Measurements from ENCODE around the gene NR6A1.

The NR6A1 gene

DNA sequence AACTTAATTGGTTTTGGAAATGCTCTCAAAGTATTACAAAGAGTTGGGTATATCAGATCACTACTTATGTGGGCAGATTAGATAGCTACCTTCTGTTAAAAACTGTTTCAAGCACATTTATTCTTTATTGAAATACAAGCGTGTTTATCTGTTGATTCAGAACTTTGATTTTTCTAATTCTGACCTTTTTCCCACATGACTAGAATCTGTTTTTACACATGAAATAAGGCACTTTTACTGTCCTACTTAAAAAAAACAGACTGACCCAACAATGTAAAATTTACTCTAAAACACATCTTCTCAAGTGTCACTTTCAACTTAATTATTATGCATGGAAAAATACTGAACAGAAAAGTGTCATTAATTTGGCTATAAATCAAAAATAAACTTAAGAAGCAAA is 4.8 kb downstream of the NR6A1 start:
- no peak for DNase-seq (ENCODE audit: low read depth, low spot score)
- no peak overlapping the region for H3K4me3 ChIP-seq (ENCODE audit: low read depth, low read length)
- TF ChIP-seq, protein P1, sequence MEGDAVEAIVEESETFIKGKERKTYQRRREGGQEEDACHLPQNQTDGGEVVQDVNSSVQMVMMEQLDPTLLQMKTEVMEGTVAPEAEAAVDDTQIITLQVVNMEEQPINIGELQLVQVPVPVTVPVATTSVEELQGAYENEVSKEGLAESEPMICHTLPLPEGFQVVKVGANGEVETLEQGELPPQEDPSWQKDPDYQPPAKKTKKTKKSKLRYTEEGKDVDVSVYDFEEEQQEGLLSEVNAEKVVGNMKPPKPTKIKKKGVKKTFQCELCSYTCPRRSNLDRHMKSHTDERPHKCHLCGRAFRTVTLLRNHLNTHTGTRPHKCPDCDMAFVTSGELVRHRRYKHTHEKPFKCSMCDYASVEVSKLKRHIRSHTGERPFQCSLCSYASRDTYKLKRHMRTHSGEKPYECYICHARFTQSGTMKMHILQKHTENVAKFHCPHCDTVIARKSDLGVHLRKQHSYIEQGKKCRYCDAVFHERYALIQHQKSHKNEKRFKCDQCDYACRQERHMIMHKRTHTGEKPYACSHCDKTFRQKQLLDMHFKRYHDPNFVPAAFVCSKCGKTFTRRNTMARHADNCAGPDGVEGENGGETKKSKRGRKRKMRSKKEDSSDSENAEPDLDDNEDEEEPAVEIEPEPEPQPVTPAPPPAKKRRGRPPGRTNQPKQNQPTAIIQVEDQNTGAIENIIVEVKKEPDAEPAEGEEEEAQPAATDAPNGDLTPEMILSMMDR (IDR thresholded peaks at IDR 0.05; ENCODE audit: low read depth, low read length) = no peak
- in situ Hi-C loops (cut with HindIII; ENCODE audit: low sequenced_read_pairs) = no loop called here

DNA sequence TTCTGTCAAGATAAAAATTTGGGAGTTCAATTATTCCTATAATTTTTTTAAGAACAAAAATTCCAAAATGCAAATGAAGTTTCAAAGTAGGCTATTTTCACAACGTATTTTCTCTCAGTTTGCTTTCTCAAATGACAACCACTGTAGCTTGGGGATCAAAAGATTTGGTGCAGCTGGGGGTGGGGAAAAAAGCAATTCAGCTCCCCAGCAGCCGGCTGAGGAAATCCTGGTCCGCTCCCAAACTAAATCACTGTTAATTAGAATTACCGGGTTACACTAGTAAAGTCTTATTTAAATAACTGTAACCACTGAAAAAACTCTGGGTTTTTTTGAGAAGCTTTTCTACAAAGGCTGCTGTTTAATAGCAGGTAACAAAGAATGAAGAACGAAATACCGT is 5.7 kb downstream of the NR6A1 start:
- in situ Hi-C loops (cut with HindIII; ENCODE audit: low sequenced_read_pairs) = no loop called here
- TF ChIP-seq, protein P1 (IDR thresholded peaks at IDR 0.05; ENCODE audit: low read depth, low read length) = no peak
- no peak for DNase-seq (ENCODE audit: low read depth, low spot score)
- no peak overlapping the region for H3K4me3 ChIP-seq (ENCODE audit: low read depth, low read length)

DNA sequence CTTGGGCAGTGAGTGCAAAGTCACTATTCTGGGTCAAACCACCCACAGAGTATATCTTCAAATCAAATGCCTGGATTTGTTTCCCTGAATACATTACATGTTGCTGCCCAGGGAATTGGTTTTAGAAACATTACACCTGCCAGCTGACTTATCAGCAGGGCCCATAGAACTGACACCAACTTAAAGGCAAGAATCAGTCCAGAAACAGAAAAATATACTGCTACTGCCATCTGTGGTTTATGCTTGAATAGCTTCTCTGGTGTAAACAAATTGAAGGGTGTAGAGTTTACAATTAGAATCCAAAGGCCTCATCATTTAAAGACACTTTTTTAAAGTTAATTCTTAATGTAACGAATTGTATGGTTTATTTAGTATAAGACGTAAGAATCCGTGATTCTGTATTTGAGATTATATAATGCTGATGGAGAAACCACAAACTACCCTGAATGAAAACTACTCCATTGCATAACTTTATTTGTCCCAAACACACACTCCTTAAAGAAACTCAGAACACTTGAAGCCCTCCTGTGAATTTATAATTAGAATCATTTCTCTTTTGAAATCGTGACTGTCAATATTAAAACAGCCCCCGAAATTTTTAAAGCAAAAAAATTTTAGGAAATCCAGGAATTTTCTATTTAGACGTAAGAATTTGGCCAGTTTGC is 6.2 kb downstream of the NR6A1 start:
- no peak overlapping the region for H3K4me3 ChIP-seq (ENCODE audit: low read depth, low read length)
- in situ Hi-C loops (cut with HindIII; ENCODE audit: low sequenced_read_pairs) = no loop called here
- TF ChIP-seq, protein P1 (IDR thresholded peaks at IDR 0.05; ENCODE audit: low read depth, low read length) = peak; percentile 41
- DNase-seq (ENCODE audit: low read depth, low spot score) = no peak

DNA sequence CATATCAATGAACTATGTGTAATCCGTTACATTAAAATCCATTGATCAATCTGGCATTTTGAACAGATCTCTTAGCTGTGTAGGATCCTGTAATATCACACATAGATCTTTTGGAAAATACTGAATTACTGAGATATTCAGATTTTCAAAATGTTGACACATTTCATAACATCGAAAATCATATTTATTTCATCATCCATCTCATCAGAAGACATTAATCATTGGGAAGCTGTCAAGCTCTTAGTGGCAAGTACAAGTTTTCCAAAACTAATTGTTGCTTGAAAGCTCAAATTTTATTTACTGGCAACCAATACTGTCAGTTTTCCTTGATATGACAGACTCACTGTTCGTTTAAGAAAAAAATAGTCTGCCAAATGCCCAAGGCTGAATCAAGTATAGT is 8.5 kb downstream of the NR6A1 start:
- DNase-seq (ENCODE audit: low read depth, low spot score) = no peak
- no peak overlapping the region for H3K4me3 ChIP-seq (ENCODE audit: low read depth, low read length)
- in situ Hi-C loops (cut with HindIII; ENCODE audit: low sequenced_read_pairs) = no loop called here
- TF ChIP-seq, protein P1 (IDR thresholded peaks at IDR 0.05; ENCODE audit: low read depth, low read length) = no peak

DNA sequence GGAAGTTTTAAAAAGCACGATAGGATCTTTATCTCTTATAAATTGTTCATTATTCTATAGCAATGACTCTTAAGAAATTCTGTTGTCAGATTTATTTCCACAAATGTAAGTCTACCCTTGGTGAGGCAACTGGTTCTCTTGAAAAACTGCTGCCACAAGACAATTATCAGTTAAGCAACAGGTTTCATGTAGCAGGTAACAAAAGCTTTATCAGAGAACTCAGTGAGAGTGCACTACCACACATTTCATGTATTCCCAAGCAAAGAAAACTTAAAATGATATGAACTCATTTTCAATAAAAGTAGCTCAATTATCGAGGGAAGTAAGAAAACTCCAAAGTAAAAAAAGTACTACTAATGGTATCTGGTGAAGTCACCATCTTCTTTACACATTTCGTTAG is 9.4 kb downstream of the NR6A1 start:
- in situ Hi-C loops (cut with HindIII; ENCODE audit: low sequenced_read_pairs) = no loop called here
- DNase-seq (ENCODE audit: low read depth, low spot score) = no peak
- H3K4me3 ChIP-seq (ENCODE audit: low read depth, low read length) = no peak overlapping the region
- TF ChIP-seq, protein P1 (IDR thresholded peaks at IDR 0.05; ENCODE audit: low read depth, low read length) = no peak

DNA sequence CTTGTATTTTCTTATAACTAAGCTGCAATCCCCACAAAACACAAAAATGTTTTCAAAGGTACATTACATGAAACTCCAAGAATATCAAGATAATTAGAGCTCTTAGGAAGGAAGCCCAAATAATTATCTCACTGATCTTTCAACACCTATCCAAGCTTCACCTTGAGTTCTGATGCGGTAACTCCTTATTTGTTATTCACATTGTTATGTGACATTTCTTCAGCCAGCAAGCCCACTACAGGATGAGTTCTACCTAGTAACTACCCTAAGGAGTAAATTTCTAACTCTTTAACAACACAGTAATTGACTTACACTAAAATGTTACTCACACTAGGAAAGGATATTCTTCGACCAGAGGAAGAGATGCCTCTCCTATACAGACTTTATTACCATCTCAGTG is 9.9 kb downstream of the NR6A1 start:
- no peak overlapping the region for H3K4me3 ChIP-seq (ENCODE audit: low read depth, low read length)
- in situ Hi-C loops (cut with HindIII; ENCODE audit: low sequenced_read_pairs) = no loop called here
- DNase-seq (ENCODE audit: low read depth, low spot score) = no peak
- TF ChIP-seq, protein P1 (IDR thresholded peaks at IDR 0.05; ENCODE audit: low read depth, low read length) = no peak
